Esophagus muscularis mucosa (tissue), 4 donors: ENCODE results near the gene PTTG1IP. TPM values are rescaled to one million over a fixed set of nuclear protein-coding genes. Genes with fewer than 3 reads are reported as not detected.
A peak's percentile ranks its signal among the peaks of the same experiment; 100 is the strongest.

ENCODE experiments used
- DNase-seq: peaks from one replicate; pipeline ENCODE4 v3.0.0-alpha.2; 2017; ENCODE audit errors: extremely low spot score
- H3K27ac ChIP-seq, 4 donors: fragments of 200-600 bp; sonication (generic); replicated peaks in 1 of 4; 1 replicate in 3 of 4; 2 replicates in 1 of 4; pipeline ENCODE4 v1.5.1; 2016 to 2019; ENCODE audit warnings: mild to moderate bottlenecking in 1 of 4
- H3K27me3 ChIP-seq, 4 donors: fragments of 200-600 bp; sonication (generic); one replicate each; pipeline versions ENCODE4 v1.5.1 to v1.6.0; 2016 to 2019
- H3K36me3 ChIP-seq, 4 donors: fragments of 200-600 bp; sonication (generic); one replicate each; pipeline ENCODE4 v1.5.1; 2016 to 2019
- H3K4me1 ChIP-seq, 4 donors: fragments of 200-600 bp; sonication (generic); one replicate each; pipeline ENCODE4 v1.5.1; 2016 to 2019
- H3K4me3 ChIP-seq, 4 donors: fragments of 200-600 bp; sonication (generic); 1 replicate in 2 of 4; 2 replicates in 2 of 4; pipeline ENCODE4 v1.5.1; 2016 to 2019; ENCODE audit warnings: mild to moderate bottlenecking in 4 of 4, moderate library complexity in 1 of 4
- H3K9me3 ChIP-seq, 4 donors: fragments of 200-600 bp; sonication (generic); 1 replicate in 3 of 4; 2 replicates in 1 of 4; pipeline ENCODE4 v1.5.1; 2016 to 2019
- EP300 ChIP-seq: sonication (generic); formaldehyde crosslinking; IDR thresholded peaks from one replicate; pipeline ENCODE4 v1.6.1; 2017; ENCODE audit warnings: antibody characterized with exemption
- POLR2A ChIP-seq: fragments of 450-650 bp; IDR thresholded peaks from one replicate; pipeline ENCODE4 v1.6.1; 2017; ENCODE audit warnings: antibody characterized with exemption, moderate library complexity, mild to moderate bottlenecking, low read depth
- POLR2AphosphoS5 ChIP-seq, 2 donors: sonication (generic); formaldehyde crosslinking; IDR thresholded peaks; one replicate each; pipeline ENCODE4 v1.6.1; 2017; ENCODE audit warnings: antibody characterized with exemption in 2 of 2
- WGBS: methylation state at CpG from one replicate; pipeline ENCODE4 v1.1.5; 2018; 5-methylcytosine and 5-hydroxymethylcytosine counted together
- intact Hi-C: fragments of 100-400 bp; cut with DNase I; formaldehyde crosslinking; loops from one replicate; pipeline ENCODE4 v1.15.1; 2023
- total RNA-seq, 4 donors: library from RNA; depleted of rRNA; stranded (reverse); fragments of >200 nt; gene quantifications; one replicate each; pipeline versions ENCODE4 v1.1.0 to v1.2.1, GENCODE V29; 2016
- TF ChIP-seq, protein P1 (sequence below), 3 experiments: fragments of 200-600 bp in 2 of 3; fragments of 450-650 bp in 1 of 3; sonication (generic) in 2 of 3; IDR thresholded peaks; one replicate each; pipeline ENCODE4 v1.5.1; 2017 to 2019; ENCODE audit warnings: antibody characterized with exemption in 3 of 3, mild to moderate bottlenecking in 2 of 3, moderate library complexity in 1 of 3

The PTTG1IP gene
- total RNA-seq, 4 donors from 2014 or later, result 222 to 382 (median 302) TPM

DNA sequence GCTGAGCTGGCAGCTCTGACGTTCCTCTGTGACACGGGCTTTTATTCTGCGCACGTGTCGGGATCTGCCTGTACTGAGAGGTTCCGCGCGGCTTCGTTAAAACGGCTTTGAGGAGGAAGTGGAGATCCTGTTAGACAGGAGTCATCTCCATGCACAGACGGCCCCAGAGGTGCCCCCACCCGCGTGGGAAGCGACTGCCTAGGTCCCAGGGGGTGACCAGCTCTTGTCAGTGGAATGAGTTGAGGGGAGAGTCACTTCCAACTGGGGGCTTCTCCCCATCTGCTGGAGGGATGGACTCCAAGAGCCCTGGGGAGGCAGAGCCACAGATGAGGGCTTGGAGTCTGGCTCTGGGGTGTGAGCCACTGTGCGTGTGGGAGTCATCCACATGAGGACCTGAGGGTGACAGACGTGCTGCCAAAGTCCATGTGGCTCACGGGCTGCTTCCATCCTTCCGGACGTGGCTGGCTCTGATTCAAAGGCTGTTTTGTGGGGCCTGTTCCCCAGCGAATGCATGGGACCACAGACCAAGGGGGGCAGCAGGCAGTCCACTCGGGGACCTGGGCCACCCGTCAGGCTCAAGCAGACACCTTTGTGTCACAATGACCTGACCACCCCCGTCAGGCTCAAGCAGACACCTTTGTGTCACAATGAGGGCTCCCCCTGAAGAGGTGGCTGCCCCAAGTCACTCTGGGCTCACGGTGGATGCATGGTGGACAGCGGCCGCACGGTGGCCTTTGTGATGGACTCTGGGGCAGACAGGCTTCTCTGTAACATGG is 26.8 kb downstream of the PTTG1IP start:
- WGBS, result 43% methylated on average over 20 of the region's 27 CpGs
- TF ChIP-seq POLR2A, result no peak
- TF ChIP-seq POLR2AphosphoS5 (IDR thresholded peaks at IDR 0.05), result peak; percentile 4 to 31
- H3K4me1 ChIP-seq, result peaks cover 21 to 28% (median 23%) of the 10 kb centered on the region in 4 donors
- no peaks in the 10 kb centered on the region for H3K9me3 ChIP-seq
- peaks cover 32 to 38% (median 36%) of the 10 kb centered on the region in 4 donors for H3K36me3 ChIP-seq
- peak overlapping the region in 1 of 4 donors; percentile 44 for H3K27ac ChIP-seq
- peaks cover 0 to 35% (median 3%) of the 10 kb centered on the region in 4 donors for H3K27me3 ChIP-seq
- peak overlapping the region; percentile 42 to 54 (median 46) for H3K4me3 ChIP-seq
- intact Hi-C loops, result no loop called here
- DNase-seq, result peak; percentile 94

DNA sequence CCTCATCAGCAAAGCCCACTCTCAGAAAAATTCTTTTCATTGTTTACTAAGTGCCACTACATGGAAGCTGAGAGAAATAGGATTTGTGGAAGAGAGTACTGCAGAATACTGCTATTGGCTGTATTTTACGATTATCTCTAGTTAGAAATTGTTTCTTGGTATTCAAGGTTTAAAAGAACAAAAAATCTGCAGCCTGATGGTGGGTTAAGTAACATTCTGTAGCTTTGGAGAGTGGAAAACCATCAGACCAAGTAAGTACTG is 27.3 kb downstream of the PTTG1IP start:
- WGBS, result 25% methylated on average over 1 of the region's 1 CpG
- peak overlapping the region; percentile 42 to 54 (median 46) for H3K4me3 ChIP-seq
- no peak for TF ChIP-seq POLR2AphosphoS5 (IDR thresholded peaks at IDR 0.05)
- TF ChIP-seq, protein P1, sequence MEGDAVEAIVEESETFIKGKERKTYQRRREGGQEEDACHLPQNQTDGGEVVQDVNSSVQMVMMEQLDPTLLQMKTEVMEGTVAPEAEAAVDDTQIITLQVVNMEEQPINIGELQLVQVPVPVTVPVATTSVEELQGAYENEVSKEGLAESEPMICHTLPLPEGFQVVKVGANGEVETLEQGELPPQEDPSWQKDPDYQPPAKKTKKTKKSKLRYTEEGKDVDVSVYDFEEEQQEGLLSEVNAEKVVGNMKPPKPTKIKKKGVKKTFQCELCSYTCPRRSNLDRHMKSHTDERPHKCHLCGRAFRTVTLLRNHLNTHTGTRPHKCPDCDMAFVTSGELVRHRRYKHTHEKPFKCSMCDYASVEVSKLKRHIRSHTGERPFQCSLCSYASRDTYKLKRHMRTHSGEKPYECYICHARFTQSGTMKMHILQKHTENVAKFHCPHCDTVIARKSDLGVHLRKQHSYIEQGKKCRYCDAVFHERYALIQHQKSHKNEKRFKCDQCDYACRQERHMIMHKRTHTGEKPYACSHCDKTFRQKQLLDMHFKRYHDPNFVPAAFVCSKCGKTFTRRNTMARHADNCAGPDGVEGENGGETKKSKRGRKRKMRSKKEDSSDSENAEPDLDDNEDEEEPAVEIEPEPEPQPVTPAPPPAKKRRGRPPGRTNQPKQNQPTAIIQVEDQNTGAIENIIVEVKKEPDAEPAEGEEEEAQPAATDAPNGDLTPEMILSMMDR (IDR thresholded peaks at IDR 0.05), result no peak
- no peak for TF ChIP-seq POLR2A
- no peak for TF ChIP-seq EP300
- peaks cover 27 to 34% (median 30%) of the 10 kb centered on the region in 4 donors for H3K36me3 ChIP-seq
- H3K27me3 ChIP-seq, result peaks cover 0 to 40% (median 3%) of the 10 kb centered on the region in 4 donors
- H3K27ac ChIP-seq, result peak overlapping the region in 2 of 4 donors; percentile 5 to 44
- H3K4me1 ChIP-seq, result peaks cover 21 to 28% (median 23%) of the 10 kb centered on the region in 4 donors
- DNase-seq, result no peak
- intact Hi-C loops, result no loop called here
- H3K9me3 ChIP-seq, result no peaks in the 10 kb centered on the region

DNA sequence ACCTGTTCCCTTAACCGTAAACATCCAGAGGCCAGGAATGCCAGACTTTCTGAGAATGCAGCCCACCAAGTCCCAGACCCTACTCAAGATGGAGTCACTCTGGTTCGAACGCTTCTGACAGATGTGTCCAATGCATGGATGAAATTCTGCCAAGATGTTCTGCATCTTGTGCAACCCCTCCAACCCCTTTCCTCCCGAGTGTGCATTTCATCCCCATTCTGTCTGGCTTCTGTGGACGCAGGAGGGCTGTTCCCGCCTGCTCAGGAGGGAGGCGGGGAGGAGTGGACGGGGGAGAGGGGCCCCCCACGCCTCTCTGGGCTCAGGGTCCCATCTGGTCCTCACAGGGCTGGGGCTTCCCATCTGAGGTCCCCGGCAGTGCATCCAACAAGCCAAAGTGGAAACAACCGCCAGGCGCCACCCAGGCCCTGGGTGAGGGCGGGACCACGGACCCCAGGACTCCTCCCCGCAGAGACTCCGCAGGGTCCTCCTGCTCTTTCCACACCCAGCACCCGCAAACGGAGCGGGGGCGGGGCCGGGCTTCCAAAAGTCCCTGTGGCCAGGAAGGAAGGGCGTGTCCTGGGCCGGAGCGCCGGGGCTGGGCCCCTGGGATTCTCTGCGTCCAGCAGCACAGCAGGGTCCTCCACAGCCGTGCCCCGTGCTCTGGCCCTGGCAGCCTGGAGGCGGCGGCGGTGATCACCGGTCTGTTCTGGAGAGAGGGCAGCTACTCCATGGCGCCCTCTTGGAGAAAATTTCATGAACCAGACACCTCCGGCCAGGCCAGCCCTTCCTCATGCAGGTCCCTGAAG is 27.9 kb downstream of the PTTG1IP start:
- peak; percentile 92 for DNase-seq
- TF ChIP-seq POLR2A (no peak), POLR2AphosphoS5 (IDR thresholded peaks at IDR 0.05) (peak in 1 of 2 donors; percentile 34), EP300 (no peak)
- TF ChIP-seq, protein P1 (IDR thresholded peaks at IDR 0.05), result peak; percentile 38 to 42 (median 39)
- peak overlapping the region; percentile 42 to 54 (median 46) for H3K4me3 ChIP-seq
- H3K27me3 ChIP-seq, result peaks cover 0 to 42% (median 3%) of the 10 kb centered on the region in 4 donors
- H3K9me3 ChIP-seq, result no peaks in the 10 kb centered on the region
- intact Hi-C loops, result no loop called here
- peaks cover 21 to 29% (median 25%) of the 10 kb centered on the region in 4 donors for H3K36me3 ChIP-seq
- 15% methylated on average over 9 of the region's 34 CpGs for WGBS
- peaks cover 21 to 28% (median 23%) of the 10 kb centered on the region in 4 donors for H3K4me1 ChIP-seq
- H3K27ac ChIP-seq, result peak overlapping the region in 2 of 4 donors; percentile 5 to 44

DNA sequence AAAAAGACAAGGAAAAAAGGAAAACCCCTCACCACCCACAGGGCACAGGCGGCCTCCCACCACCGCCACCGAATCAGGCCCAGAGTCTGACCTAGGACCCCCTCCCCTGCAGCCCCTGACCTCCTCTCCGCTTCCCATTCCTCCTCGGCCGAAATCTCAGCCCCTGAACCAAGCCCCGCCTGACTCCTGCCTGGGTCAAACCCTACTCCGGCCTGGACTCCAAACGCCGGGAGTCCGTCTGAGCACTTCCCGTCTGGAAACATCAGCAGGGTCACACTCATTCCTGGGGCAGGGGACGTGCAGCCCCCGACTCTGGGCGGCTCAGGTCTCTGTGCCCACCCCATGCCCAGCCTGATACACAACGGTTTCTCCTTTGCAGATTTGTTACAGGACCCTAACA is 29.2 kb downstream of the PTTG1IP start:
- Histone ChIP-seq H3K4me3 (no peak overlapping the region), H3K9me3 (no peaks in the 10 kb centered on the region), H3K27ac (no peak overlapping the region), H3K4me1 (peaks cover 21 to 28% (median 23%) of the 10 kb centered on the region in 4 donors), H3K36me3 (peaks cover 8 to 15% (median 11%) of the 10 kb centered on the region in 4 donors), H3K27me3 (peaks cover 0 to 42% (median 3%) of the 10 kb centered on the region in 4 donors)
- TF ChIP-seq, protein P1 (IDR thresholded peaks at IDR 0.05), result no peak
- 66% methylated on average over 14 of the region's 16 CpGs for WGBS
- DNase-seq, result no peak
- intact Hi-C loops, result no loop called here
